MM.1S (cell line): ENCODE results near the gene APC2.

Experiments used
- DNase-seq: peaks from one replicate; pipeline ENCODE4 v3.0.0-alpha.2; 2015
- H2AFZ ChIP-seq: fragments of 300-600 bp; sonication (generic); 2 replicates; pipeline ENCODE4 v1.6.0; 2016; ENCODE audit warnings: antibody characterized with exemption, low read length
- H3F3A ChIP-seq: fragments of 300-600 bp; sonication (generic); 2 replicates; pipeline ENCODE4 v1.6.1; 2016; ENCODE audit warnings: mild to moderate bottlenecking, antibody characterized with exemption, low read length, moderate library complexity, mixed read lengths; ENCODE audit not compliant: insufficient read depth
- H3K27ac ChIP-seq: fragments of 300-600 bp; sonication (generic); 2 replicates; pipeline ENCODE4 v1.5.1; 2016; ENCODE audit warnings: mild to moderate bottlenecking, low read length
- H3K27me3 ChIP-seq: fragments of 300-600 bp; sonication (generic); replicated peaks from 2 replicates; pipeline ENCODE4 v1.6.0; 2016; ENCODE audit warnings: low read length; ENCODE audit not compliant: insufficient read depth
- H3K36me3 ChIP-seq: fragments of 300-600 bp; sonication (generic); replicated peaks from 2 replicates; pipeline ENCODE4 v1.6.1; 2016; ENCODE audit warnings: mild to moderate bottlenecking, low read length, mixed read lengths; ENCODE audit not compliant: insufficient read depth
- H3K4me1 ChIP-seq: fragments of 300-600 bp; sonication (generic); 2 replicates; pipeline ENCODE4 v1.6.1; 2016; ENCODE audit warnings: low read length, mixed read lengths
- H3K4me2 ChIP-seq: fragments of 300-600 bp; sonication (generic); 2 replicates; pipeline ENCODE4 v1.6.0; 2016; ENCODE audit warnings: low read depth, low read length
- H3K4me3 ChIP-seq: fragments of 300-600 bp; sonication (generic); 2 replicates; pipeline ENCODE4 v1.5.1; 2016; ENCODE audit warnings: low read length, mixed read lengths
- H3K79me2 ChIP-seq: fragments of 300-600 bp; sonication (generic); 2 replicates; pipeline ENCODE4 v1.6.1; 2016; ENCODE audit warnings: mixed run types, low read length, mixed read lengths
- H3K9ac ChIP-seq: fragments of 300-600 bp; sonication (generic); 2 replicates; pipeline ENCODE4 v1.6.1; 2016; ENCODE audit warnings: low read length, mixed read lengths
- H3K9me2 ChIP-seq: fragments of 300-600 bp; sonication (generic); replicated peaks from 2 replicates; pipeline ENCODE4 v1.6.1; 2016; ENCODE audit warnings: mild to moderate bottlenecking, low read length, mixed read lengths; ENCODE audit not compliant: insufficient read depth
- H3K9me3 ChIP-seq: fragments of 300-600 bp; sonication (generic); replicated peaks from 2 replicates; pipeline ENCODE4 v1.6.1; 2016; ENCODE audit warnings: mild to moderate bottlenecking, low read length, mixed read lengths; ENCODE audit not compliant: insufficient read depth
- H4K20me1 ChIP-seq: fragments of 300-600 bp; sonication (generic); 2 replicates; pipeline ENCODE4 v1.6.1; 2016; ENCODE audit warnings: mild to moderate bottlenecking, low read length, moderate library complexity, mixed read lengths; ENCODE audit not compliant: insufficient read depth
- EZH2 ChIP-seq: fragments of 300-600 bp; sonication (generic); optimal IDR thresholded peaks from 2 replicates; pipeline ENCODE3; 2017; ENCODE audit warnings: low read depth, mild to moderate bottlenecking, antibody characterized with exemption, low read length, mixed read lengths
- EZH2phosphoT487 ChIP-seq: fragments of 300-600 bp; sonication (generic); IDR thresholded peaks from 2 replicates; pipeline ENCODE4 v1.6.1; 2018; ENCODE audit warnings: antibody characterized with exemption, low read length
- TF ChIP-seq, protein P1 (sequence below): fragments of 300-600 bp; sonication (generic); IDR thresholded peaks from 2 replicates; pipeline ENCODE4 v1.5.1; 2016; ENCODE audit warnings: antibody characterized with exemption, low read length, mixed read lengths

APC2 gene

DNA sequence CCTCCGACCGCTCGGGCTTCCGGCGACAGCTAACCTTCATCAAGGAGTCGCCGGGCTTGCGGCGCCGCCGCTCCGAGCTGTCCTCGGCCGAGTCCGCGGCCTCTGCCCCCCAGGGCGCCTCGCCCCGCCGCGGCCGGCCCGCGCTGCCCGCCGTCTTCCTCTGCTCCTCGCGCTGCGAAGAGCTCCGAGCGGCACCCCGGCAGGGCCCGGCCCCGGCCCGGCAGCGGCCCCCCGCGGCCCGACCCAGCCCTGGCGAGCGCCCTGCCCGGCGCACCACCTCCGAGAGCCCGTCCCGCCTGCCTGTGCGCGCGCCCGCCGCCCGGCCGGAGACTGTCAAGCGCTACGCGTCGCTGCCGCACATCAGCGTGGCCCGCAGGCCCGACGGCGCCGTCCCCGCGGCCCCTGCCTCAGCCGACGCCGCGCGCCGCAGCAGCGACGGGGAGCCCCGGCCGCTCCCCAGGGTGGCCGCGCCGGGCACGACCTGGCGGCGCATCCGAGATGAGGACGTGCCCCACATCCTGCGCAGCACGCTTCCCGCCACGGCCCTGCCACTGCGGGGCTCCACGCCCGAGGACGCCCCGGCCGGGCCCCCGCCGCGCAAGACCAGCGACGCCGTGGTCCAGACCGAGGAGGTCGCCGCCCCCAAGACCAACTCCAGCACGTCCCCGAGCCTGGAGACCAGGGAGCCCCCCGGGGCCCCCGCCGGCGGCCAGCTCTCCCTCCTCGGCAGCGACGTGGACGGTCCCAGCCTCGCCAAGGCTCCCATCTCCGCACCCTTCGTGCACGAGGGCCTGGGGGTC lies 19.5 kb downstream of the APC2 start:
- no peaks in the 10 kb centered on the region for H3K9me3 ChIP-seq

DNA sequence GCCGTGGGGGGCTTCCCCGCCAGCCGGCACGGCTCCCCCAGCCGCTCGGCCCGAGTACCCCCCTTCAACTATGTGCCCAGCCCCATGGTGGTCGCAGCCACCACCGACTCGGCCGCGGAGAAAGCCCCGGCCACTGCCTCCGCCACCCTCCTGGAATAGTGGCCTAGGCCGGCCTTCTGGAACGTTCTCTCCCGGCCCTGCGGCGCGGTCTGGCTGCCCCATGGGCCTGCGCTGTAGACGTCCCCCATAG lies 20.1 kb downstream of the APC2 start:
- H3K27me3 ChIP-seq = peaks cover 40% of the 10 kb centered on the region

More for the DNA sequence above, 19.5 kb downstream of the APC2 start:
- H3K9ac ChIP-seq = no peak overlapping the region
- peaks cover 14% of the 10 kb centered on the region for H4K20me1 ChIP-seq
- peaks cover 40% of the 10 kb centered on the region for H3K27me3 ChIP-seq
- peak overlapping the region; percentile 65; the same call in 1 of the 2 replicates for H3K4me2 ChIP-seq
- peaks cover 9% of the 10 kb centered on the region; the same call in 1 of the 2 replicates for H3F3A ChIP-seq
- H3K27ac ChIP-seq = no peak overlapping the region
- no peak overlapping the region for H2AFZ ChIP-seq
- H3K4me1 ChIP-seq = peaks cover 14% of the 10 kb centered on the region; the same call in 1 of the 2 replicates
- TF ChIP-seq, protein P1, sequence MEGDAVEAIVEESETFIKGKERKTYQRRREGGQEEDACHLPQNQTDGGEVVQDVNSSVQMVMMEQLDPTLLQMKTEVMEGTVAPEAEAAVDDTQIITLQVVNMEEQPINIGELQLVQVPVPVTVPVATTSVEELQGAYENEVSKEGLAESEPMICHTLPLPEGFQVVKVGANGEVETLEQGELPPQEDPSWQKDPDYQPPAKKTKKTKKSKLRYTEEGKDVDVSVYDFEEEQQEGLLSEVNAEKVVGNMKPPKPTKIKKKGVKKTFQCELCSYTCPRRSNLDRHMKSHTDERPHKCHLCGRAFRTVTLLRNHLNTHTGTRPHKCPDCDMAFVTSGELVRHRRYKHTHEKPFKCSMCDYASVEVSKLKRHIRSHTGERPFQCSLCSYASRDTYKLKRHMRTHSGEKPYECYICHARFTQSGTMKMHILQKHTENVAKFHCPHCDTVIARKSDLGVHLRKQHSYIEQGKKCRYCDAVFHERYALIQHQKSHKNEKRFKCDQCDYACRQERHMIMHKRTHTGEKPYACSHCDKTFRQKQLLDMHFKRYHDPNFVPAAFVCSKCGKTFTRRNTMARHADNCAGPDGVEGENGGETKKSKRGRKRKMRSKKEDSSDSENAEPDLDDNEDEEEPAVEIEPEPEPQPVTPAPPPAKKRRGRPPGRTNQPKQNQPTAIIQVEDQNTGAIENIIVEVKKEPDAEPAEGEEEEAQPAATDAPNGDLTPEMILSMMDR = no peak
- TF ChIP-seq EZH2phosphoT487 = no peak
- no peak for TF ChIP-seq EZH2
- H3K79me2 ChIP-seq = no peaks in the 10 kb centered on the region
- H3K9me2 ChIP-seq = no peaks in the 10 kb centered on the region
- 0 out of 2 replicates have a peak overlapping the region, but pooled peaks have one; percentile 39 for H3K4me3 ChIP-seq
- DNase-seq = no peak
- no peaks in the 10 kb centered on the region for H3K36me3 ChIP-seq

DNA sequence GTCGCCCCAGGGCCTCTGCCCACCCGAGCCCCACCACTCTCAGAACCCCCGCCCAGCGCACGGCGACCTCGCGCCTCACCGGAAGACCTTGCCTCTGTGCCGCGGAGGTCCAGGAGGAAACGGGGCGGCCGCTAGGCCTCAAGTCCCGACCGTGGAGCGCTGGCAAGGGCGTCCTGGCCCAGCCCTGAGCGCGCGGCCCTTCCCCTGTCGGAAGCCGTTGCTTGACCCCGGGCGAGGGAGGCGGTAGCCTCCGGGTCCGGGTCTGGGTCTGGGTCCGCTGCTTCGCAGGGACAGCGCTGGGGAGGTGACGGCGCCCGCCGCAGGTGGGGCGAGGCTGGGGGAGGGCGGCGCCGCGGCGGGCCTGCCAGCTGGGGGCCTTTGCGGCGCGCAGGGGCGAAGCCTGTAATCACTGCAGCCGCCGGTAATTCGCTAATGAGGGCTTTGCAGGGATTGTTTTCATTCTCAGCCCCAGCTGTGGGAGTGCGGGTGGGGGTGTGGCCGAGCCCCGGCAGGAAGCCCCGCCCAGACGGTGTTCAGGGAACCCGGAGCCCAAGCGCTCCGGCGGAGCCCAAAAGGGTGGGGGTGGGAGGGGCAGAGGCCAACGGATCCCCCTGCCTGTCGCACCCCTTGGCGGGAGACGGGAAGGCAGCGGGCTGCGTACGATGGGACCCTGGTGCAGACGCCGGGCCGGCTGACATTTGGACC lies 20.5 kb downstream of the APC2 start:
- peak overlapping the region; percentile 39; the same call in 1 of the 2 replicates for H3K4me3 ChIP-seq
- no peaks in the 10 kb centered on the region for H3K9me2 ChIP-seq
- TF ChIP-seq EZH2 (no peak), EZH2phosphoT487 (no peak)
- TF ChIP-seq, protein P1 = no peak
- H3K9me3 ChIP-seq = no peaks in the 10 kb centered on the region
- peak; percentile 70 for DNase-seq
- H4K20me1 ChIP-seq = peaks cover 14% of the 10 kb centered on the region
- no peak overlapping the region for H3K9ac ChIP-seq
- no peak overlapping the region for H2AFZ ChIP-seq
- H3K4me1 ChIP-seq = peaks cover 14% of the 10 kb centered on the region; the same call in 1 of the 2 replicates
- peaks cover 40% of the 10 kb centered on the region for H3K27me3 ChIP-seq
- no peaks in the 10 kb centered on the region for H3K36me3 ChIP-seq
- H3K4me2 ChIP-seq = peak overlapping the region; percentile 65
- H3K27ac ChIP-seq = no peak overlapping the region
- peaks cover 9% of the 10 kb centered on the region; the same call in 1 of the 2 replicates for H3F3A ChIP-seq
- peaks cover 6% of the 10 kb centered on the region; the same call in 1 of the 2 replicates for H3K79me2 ChIP-seq

More for the DNA sequence above, 20.1 kb downstream of the APC2 start:
- Histone ChIP-seq H3K9me2 (no peaks in the 10 kb centered on the region), H2AFZ (no peak overlapping the region), H3K4me1 (peaks cover 14% of the 10 kb centered on the region; the same call in 1 of the 2 replicates), H3K36me3 (no peaks in the 10 kb centered on the region), H3K27ac (no peak overlapping the region), H4K20me1 (peaks cover 14% of the 10 kb centered on the region), H3K4me2 (peak overlapping the region; percentile 65; the same call in 1 of the 2 replicates), H3K9me3 (no peaks in the 10 kb centered on the region), H3K4me3 (peak overlapping the region; percentile 39; the same call in 1 of the 2 replicates), H3K9ac (no peak overlapping the region), H3K79me2 (0 out of 2 replicates have a peak, but pooled peaks cover under 1% of the 10 kb centered on the region), H3F3A (peaks cover 9% of the 10 kb centered on the region; the same call in 1 of the 2 replicates)
- TF ChIP-seq EZH2 = no peak
- no peak for TF ChIP-seq EZH2phosphoT487
- TF ChIP-seq, protein P1 = no peak
- DNase-seq = no peak
